ENCODE measurements around the gene TBC1D9B. TPM values are rescaled to one million over a fixed set of nuclear protein-coding genes. Genes with fewer than 3 reads are reported as not detected.

Gene TBC1D9B
- total and polyA plus RNA-seq, 8 donors = 80.6 to 124 (median 97.0) TPM

DNA sequence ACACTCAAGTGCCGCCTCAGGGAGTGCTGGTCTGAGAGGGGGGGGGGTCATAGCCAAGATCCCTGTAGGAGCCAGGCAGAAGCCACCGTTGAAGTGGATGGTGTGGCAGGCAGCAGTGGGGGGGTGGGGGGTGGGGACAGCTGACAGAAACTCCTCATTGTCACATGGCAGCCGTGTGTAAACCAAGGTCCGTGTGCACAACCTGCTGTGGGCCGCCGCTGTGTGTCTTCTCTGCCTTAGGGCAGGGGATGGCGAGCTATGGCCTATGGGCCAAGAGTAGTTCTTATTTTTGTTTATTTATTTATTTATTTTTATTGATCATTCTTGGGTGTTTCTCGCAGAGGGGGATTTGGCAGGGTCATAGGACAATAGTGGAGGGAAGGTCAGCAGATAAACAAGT, 73.6 kb downstream of the TBC1D9B start:
- no peak for TF ChIP-seq CTCF (IDR thresholded peaks at IDR 0.05)
- Histone ChIP-seq H3K4me1 (peaks cover 0 to 14% of the 10 kb centered on the region in 2 donors), H3K27me3 (no peaks in the 10 kb centered on the region), H3K9me3 (no peaks in the 10 kb centered on the region), H3K4me3 (no peak overlapping the region), H3K27ac (no peak overlapping the region), H3K36me3 (peaks cover 12 to 97% of the 10 kb centered on the region in 2 donors)
- intact Hi-C loops (cut with DNase I) = no loop called here
- DNase-seq (peak in 1 of 4 donors; percentile 45), ATAC-seq (peak; percentile 20)

DNA sequence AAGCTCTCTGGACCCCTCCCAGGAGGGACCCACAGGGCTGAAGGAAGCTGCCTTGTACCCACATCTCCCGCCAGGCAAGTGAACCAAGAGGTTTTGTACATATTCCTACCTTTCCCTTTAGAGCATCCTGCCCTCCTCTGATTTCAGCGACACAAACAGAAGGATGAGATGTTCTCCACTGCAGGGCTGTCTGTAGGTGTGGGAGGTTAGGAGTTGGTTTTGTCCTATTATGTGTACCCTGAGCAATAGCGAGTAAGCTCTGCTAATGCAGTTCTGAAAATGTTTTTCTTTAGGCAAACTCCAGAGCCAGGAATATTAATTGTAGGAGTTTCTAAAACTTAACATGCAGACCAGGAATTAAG, 74.0 kb downstream of the TBC1D9B start:
- no peak for TF ChIP-seq CTCF (IDR thresholded peaks at IDR 0.05)
- Histone ChIP-seq H3K27ac (no peak overlapping the region), H3K27me3 (no peaks in the 10 kb centered on the region), H3K4me1 (peaks cover 0 to 14% of the 10 kb centered on the region in 2 donors), H3K9me3 (no peaks in the 10 kb centered on the region), H3K4me3 (no peak overlapping the region), H3K36me3 (peaks cover 12 to 97% of the 10 kb centered on the region in 2 donors)
- intact Hi-C loops (cut with DNase I) = no loop called here
- DNase-seq = no peak
- no peak for ATAC-seq

DNA sequence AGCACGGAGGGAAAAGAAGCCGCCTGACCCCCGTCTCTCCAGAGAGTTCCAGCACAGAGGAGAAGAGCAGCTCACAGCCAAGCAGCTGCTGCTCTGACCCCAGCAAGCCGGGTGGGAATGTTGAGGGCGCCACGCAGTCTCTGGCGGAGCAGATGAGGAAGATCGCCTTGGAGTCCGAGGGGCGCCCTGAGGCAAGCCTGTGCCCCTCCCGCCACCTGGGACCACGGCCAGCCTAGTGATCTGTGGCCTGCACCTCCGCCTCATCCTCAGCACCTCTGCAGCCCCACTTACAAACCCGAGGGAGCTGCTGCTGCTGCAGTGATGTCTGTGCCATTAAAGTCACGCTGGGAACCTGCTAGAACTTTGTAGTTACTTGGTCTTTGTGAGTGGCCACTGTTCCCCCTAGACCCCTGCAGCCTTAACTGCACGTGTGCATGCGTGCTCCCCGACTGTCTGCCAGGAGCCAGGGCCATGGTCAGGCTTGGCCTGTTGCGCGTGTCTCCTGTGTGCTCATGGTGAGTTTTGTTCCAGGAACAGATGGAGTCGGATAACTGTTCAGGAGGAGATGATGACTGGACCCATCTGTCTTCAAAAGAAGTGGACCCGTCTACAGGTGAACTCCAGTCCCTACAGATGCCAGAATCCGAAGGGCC, 74.5 kb downstream of the TBC1D9B start:
- H3K4me3 ChIP-seq = no peak overlapping the region
- DNase-seq (peak in 1 of 4 donors; percentile 75), ATAC-seq (no peak)
- H3K27ac ChIP-seq = no peak overlapping the region
- no peaks in the 10 kb centered on the region for H3K27me3 ChIP-seq
- H3K36me3 ChIP-seq = peaks cover 12 to 97% of the 10 kb centered on the region in 2 donors
- intact Hi-C loops (cut with DNase I) = no loop called here
- TF ChIP-seq CTCF (IDR thresholded peaks at IDR 0.05) = no peak
- peaks cover 0 to 14% of the 10 kb centered on the region in 2 donors for H3K4me1 ChIP-seq
- H3K9me3 ChIP-seq = no peaks in the 10 kb centered on the region

GRCh38 chr5:179832039-179832745, 75.5 kb downstream of the TBC1D9B start:
- TF ChIP-seq CTCF (IDR thresholded peaks at IDR 0.05) = no peak
- H3K4me3 ChIP-seq = no peak overlapping the region
- H3K27me3 ChIP-seq = no peaks in the 10 kb centered on the region
- no peaks in the 10 kb centered on the region for H3K9me3 ChIP-seq
- ATAC-seq (no peak), DNase-seq (peak in 1 of 4 donors; percentile 58)
- peaks cover 12 to 97% of the 10 kb centered on the region in 2 donors for H3K36me3 ChIP-seq
- intact Hi-C loops (cut with DNase I) = no loop called here
- no peak overlapping the region for H3K27ac ChIP-seq
- H3K4me1 ChIP-seq = peaks cover 0 to 21% of the 10 kb centered on the region in 2 donors

- H3K36me3 ChIP-seq = peaks cover 12 to 97% of the 10 kb centered on the region in 2 donors
- H3K4me1 ChIP-seq = peaks cover 0 to 23% of the 10 kb centered on the region in 2 donors
- intact Hi-C loops (cut with DNase I) = no loop called here
- ATAC-seq (no peak), DNase-seq (peak in 1 of 4 donors; percentile 36)
- TF ChIP-seq CTCF (IDR thresholded peaks at IDR 0.05) = no peak
- H3K9me3 ChIP-seq = no peaks in the 10 kb centered on the region
- H3K27ac ChIP-seq = no peak overlapping the region
- H3K4me3 ChIP-seq = no peak overlapping the region
- H3K27me3 ChIP-seq = no peaks in the 10 kb centered on the region
These were observed 76.8 kb downstream of the TBC1D9B start for GRCh38 chr5:179830818-179831468.
